Erythroblast (primary cell): ENCODE measurements around the gene PDE6H.

Experiments used
- GATA1 ChIP-seq: IDR thresholded peaks from 2 replicates; pipeline ENCODE4 v1.6.1; 2011; ENCODE audit warnings: low read depth, mild to moderate bottlenecking, control low read depth, low read length, moderate library complexity
- POLR2A ChIP-seq: IDR thresholded peaks from 2 replicates; pipeline ENCODE4 v1.6.1; 2011; ENCODE audit warnings: mild to moderate bottlenecking, low read length

DNA sequence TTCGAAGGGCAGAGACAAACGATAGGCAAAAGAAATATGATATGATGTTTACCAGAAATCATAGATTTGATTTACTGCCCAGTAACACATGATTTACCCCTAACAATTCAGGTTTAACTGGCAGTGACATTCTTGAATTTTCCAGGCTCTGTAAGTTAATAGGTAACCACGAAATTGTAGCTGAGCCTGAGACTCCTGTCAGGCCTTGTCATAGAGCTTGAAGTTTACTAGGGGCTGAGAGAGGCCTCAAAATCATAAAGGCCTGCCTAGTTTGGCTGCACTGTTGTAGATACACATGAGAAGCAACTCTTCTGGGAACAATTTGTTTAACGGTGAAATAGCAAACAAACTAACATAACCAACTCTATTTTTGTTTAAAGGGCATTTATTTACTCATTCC, 37.8 kb upstream of the PDE6H start:
- TF ChIP-seq POLR2A (no peak), GATA1 (no peak)
